LNCaP clone FGC (cell line): ENCODE measurements around the gene SRP19.

Experiments
- DNase-seq: peaks from one replicate; pipeline ENCODE4 v3.0.0-alpha.2; 2011; ENCODE audit warnings: low read depth
- H3K4me3 ChIP-seq: 2 replicates; pipeline ENCODE4 v1.5.1; 2011; ENCODE audit warnings: mild to moderate bottlenecking, low read depth, low read length, control low read depth
- TF ChIP-seq, protein P1 (sequence below): IDR thresholded peaks from 2 replicates; pipeline ENCODE4 v1.5.1; 2012; ENCODE audit warnings: mild to moderate bottlenecking; ENCODE audit not compliant: control insufficient read depth, insufficient read depth; ENCODE audit errors: extremely low read depth

Gene SRP19

DNA sequence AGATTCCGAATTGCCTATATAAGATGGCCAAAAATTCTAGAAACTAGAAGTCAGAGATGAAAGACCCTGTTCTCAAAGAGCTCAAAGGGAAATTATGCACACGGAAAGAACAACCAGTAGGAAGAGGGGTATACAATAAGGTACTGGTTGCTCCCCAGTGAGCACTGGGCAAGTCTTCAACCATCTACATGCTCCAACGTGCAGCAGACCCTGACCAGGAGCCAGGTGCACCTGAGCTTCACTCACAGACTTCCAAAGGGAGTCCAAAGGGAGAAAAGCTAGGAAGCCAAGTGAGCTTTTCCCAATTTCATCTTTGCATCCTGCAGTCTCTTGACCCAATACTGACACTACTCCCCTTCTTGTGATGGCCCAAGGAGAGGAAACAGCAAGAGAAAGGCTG, 57.0 kb downstream of the SRP19 start:
- H3K4me3 ChIP-seq = no peak overlapping the region
- DNase-seq = no peak
- TF ChIP-seq, protein P1, sequence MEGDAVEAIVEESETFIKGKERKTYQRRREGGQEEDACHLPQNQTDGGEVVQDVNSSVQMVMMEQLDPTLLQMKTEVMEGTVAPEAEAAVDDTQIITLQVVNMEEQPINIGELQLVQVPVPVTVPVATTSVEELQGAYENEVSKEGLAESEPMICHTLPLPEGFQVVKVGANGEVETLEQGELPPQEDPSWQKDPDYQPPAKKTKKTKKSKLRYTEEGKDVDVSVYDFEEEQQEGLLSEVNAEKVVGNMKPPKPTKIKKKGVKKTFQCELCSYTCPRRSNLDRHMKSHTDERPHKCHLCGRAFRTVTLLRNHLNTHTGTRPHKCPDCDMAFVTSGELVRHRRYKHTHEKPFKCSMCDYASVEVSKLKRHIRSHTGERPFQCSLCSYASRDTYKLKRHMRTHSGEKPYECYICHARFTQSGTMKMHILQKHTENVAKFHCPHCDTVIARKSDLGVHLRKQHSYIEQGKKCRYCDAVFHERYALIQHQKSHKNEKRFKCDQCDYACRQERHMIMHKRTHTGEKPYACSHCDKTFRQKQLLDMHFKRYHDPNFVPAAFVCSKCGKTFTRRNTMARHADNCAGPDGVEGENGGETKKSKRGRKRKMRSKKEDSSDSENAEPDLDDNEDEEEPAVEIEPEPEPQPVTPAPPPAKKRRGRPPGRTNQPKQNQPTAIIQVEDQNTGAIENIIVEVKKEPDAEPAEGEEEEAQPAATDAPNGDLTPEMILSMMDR = no peak

DNA sequence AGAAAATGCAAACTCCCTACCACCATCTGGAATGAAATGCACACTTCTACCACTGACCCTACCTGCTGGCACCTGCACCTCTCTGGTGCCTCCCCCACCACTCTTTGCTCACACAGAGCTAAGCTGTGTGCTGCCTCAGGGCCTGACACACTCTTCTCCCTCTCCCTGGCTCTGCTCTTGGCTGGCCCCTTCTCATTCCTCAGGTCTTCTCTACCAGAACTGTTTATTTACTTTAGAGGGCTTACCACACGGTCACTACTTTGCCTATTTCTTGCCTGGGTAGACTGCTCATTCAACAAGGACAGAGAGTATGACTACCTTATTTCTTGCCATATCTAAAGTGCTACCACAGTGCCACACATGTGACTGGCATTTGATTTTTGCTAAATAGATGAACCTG, 57.6 kb downstream of the SRP19 start:
- TF ChIP-seq, protein P1 = no peak
- no peak for DNase-seq

More for the DNA sequence above, 57.6 kb downstream of the SRP19 start:
- no peak overlapping the region for H3K4me3 ChIP-seq
